GM06990 (cell line): ENCODE results near the gene CNR2.

Source experiments
- DNase-seq: peaks from one replicate; pipeline ENCODE4 v3.0.0-alpha.2; 2011; ENCODE audit not compliant: insufficient read length; ENCODE audit errors: extremely low read depth
- H3K27me3 ChIP-seq: replicated peaks from 2 replicates; pipeline ENCODE4 v1.6.0; 2011; ENCODE audit warnings: low read length; ENCODE audit not compliant: control insufficient read depth, insufficient read depth
- H3K36me3 ChIP-seq: 2 replicates; pipeline ENCODE4 v1.5.1; 2011; ENCODE audit warnings: low read length; ENCODE audit not compliant: control insufficient read depth, insufficient read depth
- H3K4me3 ChIP-seq: replicated peaks from 2 replicates; pipeline ENCODE4 v1.5.1; 2011; ENCODE audit warnings: low read depth, mild to moderate bottlenecking, control low read depth, low read length
- CTCF ChIP-seq: IDR thresholded peaks from 2 replicates; pipeline ENCODE4 v1.5.1; 2011; ENCODE audit warnings: low read length, control low read depth, mild to moderate bottlenecking, inconsistent platforms; ENCODE audit not compliant: insufficient read depth, poor library complexity, severe bottlenecking

CNR2 gene

DNA sequence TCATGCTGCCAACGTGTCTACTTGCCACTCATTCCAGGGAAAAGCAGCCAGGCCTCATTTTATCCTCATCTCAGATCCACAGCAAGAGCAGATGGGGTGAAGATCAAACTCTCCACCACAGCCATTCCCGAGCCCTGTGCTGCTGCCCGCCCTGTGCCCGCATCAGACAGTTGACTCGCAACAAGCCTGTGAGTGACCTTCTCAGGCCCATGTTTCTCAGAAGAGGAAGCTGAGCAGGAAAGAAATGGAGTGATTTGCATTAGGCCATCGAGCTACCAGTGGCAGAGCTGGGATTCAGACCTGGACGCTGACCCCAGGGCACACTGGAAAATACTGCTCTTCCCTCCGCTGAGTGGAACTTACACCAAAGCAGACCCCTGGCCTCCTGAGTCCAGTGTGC is 1.2 kb downstream of the CNR2 start:
- TF ChIP-seq CTCF: no peak
- Histone ChIP-seq H3K4me3 (peak overlapping the region; percentile 78), H3K36me3 (no peaks in the 10 kb centered on the region), H3K27me3 (no peaks in the 10 kb centered on the region)
- DNase-seq: no peak

DNA sequence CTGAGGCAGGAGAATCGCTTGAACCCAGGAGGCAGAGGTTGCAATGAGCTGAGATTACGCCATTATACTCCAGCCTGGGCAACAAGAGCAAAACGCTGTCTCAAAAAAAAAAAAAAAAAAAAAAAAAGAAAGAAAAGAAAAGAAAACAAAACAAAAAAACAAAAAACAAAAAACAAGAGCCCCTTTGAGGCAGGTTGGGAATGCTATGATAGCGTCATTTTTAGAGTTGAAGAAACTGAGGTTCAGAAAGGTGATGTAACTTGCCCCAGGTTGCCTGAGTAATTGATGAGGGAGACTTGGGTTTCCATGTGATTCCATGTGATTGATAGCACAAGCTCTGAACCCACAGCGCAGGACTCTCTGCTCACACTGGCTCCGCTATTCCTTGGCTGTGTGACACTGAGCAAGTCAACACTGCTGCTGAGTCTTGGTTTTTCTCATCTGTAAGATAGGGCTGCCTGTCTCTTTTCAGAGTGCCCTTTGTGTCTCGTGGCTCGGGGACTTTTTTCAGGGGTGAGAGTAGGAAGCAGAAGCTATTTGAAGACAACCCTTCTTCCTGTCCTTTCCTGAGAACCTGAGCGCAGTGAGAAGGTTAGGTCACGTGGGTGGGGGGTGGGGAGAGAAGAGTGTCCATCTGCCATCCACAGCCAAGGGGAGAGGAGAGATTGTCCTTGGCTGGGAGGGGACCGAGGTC is 2.5 kb downstream of the CNR2 start:
- DNase-seq: peak; percentile 78
- no peaks in the 10 kb centered on the region for H3K27me3 ChIP-seq
- H3K4me3 ChIP-seq: peak overlapping the region; percentile 78
- H3K36me3 ChIP-seq: no peaks in the 10 kb centered on the region
- no peak for TF ChIP-seq CTCF

DNA sequence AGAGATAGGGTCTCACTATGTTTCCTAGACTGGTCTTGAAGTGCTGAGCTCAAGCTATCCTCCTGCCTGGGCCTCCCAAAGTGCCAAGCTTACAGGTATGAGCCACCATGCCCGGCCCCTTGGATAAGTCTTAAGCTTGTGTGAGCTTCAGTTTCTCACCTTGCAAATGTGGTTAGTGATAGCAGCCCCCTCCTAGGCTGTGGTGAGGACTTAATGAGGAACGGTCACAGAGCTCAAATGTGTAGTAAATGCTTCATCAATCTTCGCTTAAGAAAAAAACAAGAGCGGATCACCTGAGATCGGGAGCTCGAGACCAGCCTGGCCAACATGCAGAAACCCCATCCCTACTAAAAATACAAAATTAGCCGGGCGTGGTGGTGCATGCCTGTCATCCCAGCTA is 3.0 kb downstream of the CNR2 start:
- no peaks in the 10 kb centered on the region for H3K27me3 ChIP-seq
- peak; percentile 63 for DNase-seq
- no peaks in the 10 kb centered on the region for H3K36me3 ChIP-seq
- H3K4me3 ChIP-seq: peak overlapping the region; percentile 78
- no peak for TF ChIP-seq CTCF

- peak overlapping the region; percentile 78 for H3K4me3 ChIP-seq
- H3K27me3 ChIP-seq: no peaks in the 10 kb centered on the region
- no peaks in the 10 kb centered on the region for H3K36me3 ChIP-seq
- TF ChIP-seq CTCF: no peak
- DNase-seq: peak; percentile 60
Measured at GRCh38 chr1:23909412-23909811, 3.8 kb downstream of the CNR2 start.

DNA sequence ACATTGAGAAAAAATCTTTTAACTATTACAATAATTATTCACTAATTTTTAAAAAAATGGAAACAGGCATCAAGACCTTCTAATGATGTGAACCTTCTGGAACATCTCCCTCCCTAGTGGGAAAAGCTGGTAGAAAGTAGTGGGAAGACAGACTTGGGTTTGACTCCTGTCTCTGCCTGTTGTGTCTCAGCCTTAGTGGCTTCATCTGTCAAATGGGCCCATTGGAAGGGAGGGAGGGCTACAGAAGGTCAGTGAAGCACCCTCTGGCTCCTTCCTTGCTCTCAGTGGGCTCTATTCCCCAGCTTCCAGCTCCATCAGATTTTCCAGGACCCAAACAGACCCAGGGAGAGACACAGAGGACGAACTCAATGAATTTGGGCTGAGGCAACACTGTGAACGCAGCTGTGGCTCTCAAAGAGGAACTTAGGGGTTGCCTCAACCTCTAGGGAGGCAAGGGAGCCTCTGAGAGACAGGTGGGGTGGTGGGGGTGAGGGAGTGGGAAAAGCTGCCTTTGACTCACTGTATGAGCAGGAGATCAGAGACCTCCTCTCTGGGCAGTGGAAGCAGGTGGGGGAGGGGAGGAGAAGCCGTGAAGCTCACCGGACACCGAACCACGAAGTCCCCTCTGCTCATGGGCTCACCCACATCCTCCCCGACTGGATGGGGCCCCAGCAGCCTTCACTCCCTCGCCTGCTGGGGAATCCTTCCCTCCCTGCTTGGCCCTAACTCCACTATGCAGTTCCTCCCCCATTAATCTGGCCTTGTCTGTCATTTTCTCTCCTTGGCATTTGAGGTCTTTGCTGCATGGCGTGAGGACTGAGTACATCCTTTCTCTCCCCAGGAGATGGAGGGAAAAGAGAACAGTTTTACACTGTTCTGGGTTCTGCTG is 4.5 kb downstream of the CNR2 start:
- no peak for TF ChIP-seq CTCF
- H3K36me3 ChIP-seq: peaks cover under 1% of the 10 kb centered on the region; the same call in 1 of the 2 replicates
- peak overlapping the region; percentile 78 for H3K4me3 ChIP-seq
- DNase-seq: peak; percentile 86
- no peaks in the 10 kb centered on the region for H3K27me3 ChIP-seq
